GM12878 (cell line): ENCODE data around the gene SF1.

Experiments used
- CHD2 ChIP-seq: IDR thresholded peaks from 2 replicates; pipeline ENCODE4 v1.6.1; 2011; ENCODE audit warnings: low read depth, low read length, improper control_type of control experiment, borderline replicate concordance
- NR2C2 ChIP-seq: IDR thresholded peaks from 2 replicates; pipeline ENCODE4 v1.6.1; 2011; ENCODE audit warnings: borderline replicate concordance, low read depth; ENCODE audit not compliant: control insufficient read depth, insufficient read length
- TBL1XR1 ChIP-seq: IDR thresholded peaks from 2 replicates; pipeline ENCODE4 v1.6.1; 2012; ENCODE audit warnings: low read depth, low read length, improper control_type of control experiment
- ZNF274 ChIP-seq: IDR thresholded peaks from one replicate; pipeline ENCODE4 v1.8.0; 2011; ENCODE audit not compliant: insufficient read length, insufficient read depth

GRCh38 chr11:64741375-64742086 is 36.8 kb downstream of the SF1 start:
- no peak for TF ChIP-seq CHD2
- TF ChIP-seq NR2C2: no peak
- TF ChIP-seq ZNF274: no peak
- no peak for TF ChIP-seq TBL1XR1
